ENCODE data around the gene SERGEF. TPM values are rescaled to one million over a fixed set of nuclear protein-coding genes. Genes with fewer than 3 reads are reported as not detected.
"Not testable (repeated sequence)": the region's sequence is repeated elsewhere in the genome, so short reads cannot be mapped to it uniquely, and the experiment has no call there.

The SERGEF gene
- total RNA-seq, 2 donors from 2014 or later = 20.8 to 28.7 TPM

GRCh38 chr11:17876827-17877226, 136.0 kb downstream of the SERGEF start:
- no peak for ATAC-seq
- DNase-seq = no peak
- TF ChIP-seq CTCF (IDR thresholded peaks at IDR 0.05) (no peak), POLR2A (IDR thresholded peaks at IDR 0.05) (no peak)
- Histone ChIP-seq H3K9me3 (no peaks in the 10 kb centered on the region), H3K36me3 (replicated peaks in 1 of 2; ENCODE audit: insufficient read depth in 1 of 2, low read depth in 2 of 2) (no peaks in the 10 kb centered on the region), H3K27ac (no peak overlapping the region), H3K27me3 (no peaks in the 10 kb centered on the region), H3K4me3 (no peak overlapping the region), H3K4me1 (no peaks in the 10 kb centered on the region)
- 91 to 97% methylated on average over 3 of the region's 3 CpGs for WGBS, 2 donors
- intact Hi-C loops (cut with DNase I) = no loop called here

GRCh38 chr11:17875891-17876290, 137.0 kb downstream of the SERGEF start:
- DNase-seq (no peak), ATAC-seq (no peak)
- no peaks in the 10 kb centered on the region for H3K36me3 ChIP-seq (replicated peaks in 1 of 2; ENCODE audit: insufficient read depth in 1 of 2, low read depth in 2 of 2)
- no peaks in the 10 kb centered on the region for H3K4me1 ChIP-seq
- intact Hi-C loops (cut with DNase I) = no loop called here
- no peak for TF ChIP-seq CTCF (IDR thresholded peaks at IDR 0.05)
- TF ChIP-seq POLR2A (IDR thresholded peaks at IDR 0.05) = no peak
- H3K27ac ChIP-seq = no peak overlapping the region
- no peak overlapping the region for H3K4me3 ChIP-seq
- H3K9me3 ChIP-seq = no peaks in the 10 kb centered on the region
- H3K27me3 ChIP-seq = no peaks in the 10 kb centered on the region

GRCh38 chr11:17873586-17873985, 139.3 kb downstream of the SERGEF start:
- Histone ChIP-seq H3K4me1 (no peaks in the 10 kb centered on the region), H3K36me3 (replicated peaks in 1 of 2; ENCODE audit: insufficient read depth in 1 of 2, low read depth in 2 of 2) (no peaks in the 10 kb centered on the region), H3K27me3 (no peaks in the 10 kb centered on the region), H3K27ac (no peak overlapping the region), H3K9me3 (no peaks in the 10 kb centered on the region), H3K4me3 (no peak overlapping the region)
- TF ChIP-seq POLR2A (IDR thresholded peaks at IDR 0.05) = no peak
- TF ChIP-seq CTCF (IDR thresholded peaks at IDR 0.05) = no peak
- WGBS, 2 donors = 72 to 94% methylated on average over 2 of the region's 2 CpGs
- intact Hi-C loops (cut with DNase I) = no loop called here
- DNase-seq = no peak
- ATAC-seq = no peak

- H3K27me3 ChIP-seq; H3K36me3 ChIP-seq (replicated peaks in 1 of 2; ENCODE audit: insufficient read depth in 1 of 2, low read depth in 2 of 2); ATAC-seq; H3K4me3 ChIP-seq; DNase-seq; intact Hi-C loops (cut with DNase I); H3K9me3 ChIP-seq; H3K4me1 ChIP-seq; H3K27ac ChIP-seq: not testable (repeated sequence)
- WGBS, 2 donors = 93 to 98% methylated on average over 3 of the region's 3 CpGs
Observed at GRCh38 chr11:17868398-17868797, 144.4 kb downstream of the SERGEF start.

GRCh38 chr11:17867341-17867740, 145.5 kb downstream of the SERGEF start:
- Histone ChIP-seq H3K9me3 (no peaks in the 10 kb centered on the region), H3K4me1 (no peaks in the 10 kb centered on the region), H3K4me3 (no peak overlapping the region), H3K36me3 (replicated peaks in 1 of 2; ENCODE audit: insufficient read depth in 1 of 2, low read depth in 2 of 2) (no peaks in the 10 kb centered on the region), H3K27ac (no peak overlapping the region), H3K27me3 (no peaks in the 10 kb centered on the region)
- DNase-seq (no peak), ATAC-seq (no peak)
- intact Hi-C loops (cut with DNase I) = no loop called here
- 99 to 100% methylated on average over 2 to 3 of the region's 3 CpGs for WGBS, 2 donors
- TF ChIP-seq CTCF (IDR thresholded peaks at IDR 0.05) = no peak
- TF ChIP-seq POLR2A (IDR thresholded peaks at IDR 0.05) = no peak

All from body of pancreas (tissue), 4 donors.